Liver (tissue), 9 donors: ENCODE measurements around the gene FSD2. TPM values are rescaled to one million over a fixed set of nuclear protein-coding genes. Genes with fewer than 3 reads are reported as not detected.

Experiments used
- DNase-seq: peaks from one replicate; pipeline ENCODE4 v3.0.0-alpha.2; 2017; ENCODE audit warnings: low spot score
- H3K27ac ChIP-seq, 2 donors: one replicate each; pipeline ENCODE4 v1.7.0; 2013; ENCODE audit warnings: inconsistent platforms in 2 of 2, low read length in 2 of 2, control low read depth in 1 of 2, low read depth in 1 of 2, mild to moderate bottlenecking in 1 of 2
- H3K27me3 ChIP-seq, 4 donors: one replicate each; pipeline versions ENCODE4 v1.6.1 to v1.7.0; 2013; ENCODE audit warnings: low read length in 3 of 4, inconsistent platforms in 1 of 4, mild to moderate bottlenecking in 1 of 4, moderate library complexity in 1 of 4; ENCODE audit not compliant: control insufficient read depth in 4 of 4, insufficient read depth in 4 of 4
- H3K36me3 ChIP-seq, 4 donors: one replicate each; pipeline versions ENCODE4 v1.6.1 to v1.7.0; 2013; ENCODE audit warnings: low read length in 3 of 4, mild to moderate bottlenecking in 3 of 4, low read depth in 1 of 4, moderate library complexity in 1 of 4; ENCODE audit not compliant: control insufficient read depth in 4 of 4, insufficient read depth in 3 of 4
- H3K4me1 ChIP-seq, 4 donors: one replicate each; pipeline versions ENCODE4 v1.6.1 to v1.7.0; 2013; ENCODE audit warnings: low read length in 3 of 4, mild to moderate bottlenecking in 3 of 4, moderate library complexity in 1 of 4; ENCODE audit not compliant: control insufficient read depth in 4 of 4, insufficient read depth in 4 of 4
- H3K4me3 ChIP-seq, 3 donors: one replicate each; pipeline versions ENCODE4 v1.6.1 to v1.7.0; 2013; ENCODE audit warnings: low read length in 3 of 3, control low read depth in 1 of 3, low read depth in 1 of 3, mild to moderate bottlenecking in 1 of 3
- H3K9ac ChIP-seq, 2 donors: one replicate each; pipeline ENCODE4 v1.7.0; 2013; ENCODE audit warnings: low read length in 2 of 2, mild to moderate bottlenecking in 2 of 2, moderate library complexity in 2 of 2, control low read depth in 1 of 2, low read depth in 1 of 2
- H3K9me3 ChIP-seq, 4 donors: one replicate each; pipeline versions ENCODE4 v1.6.1 to v1.7.0; 2013; ENCODE audit warnings: low read length in 3 of 4; ENCODE audit not compliant: control insufficient read depth in 4 of 4
- ATF3 ChIP-seq: IDR thresholded peaks from 2 replicates; pipeline ENCODE4 v1.6.1; 2016; ENCODE audit warnings: antibody characterized with exemption
- CTCF ChIP-seq: fragments of 150-350 bp; IDR thresholded peaks from 2 replicates; pipeline ENCODE4 v1.5.1; 2017; ENCODE audit warnings: improper control_type of control experiment, low read depth, low read length; ENCODE audit not compliant: missing input control
- EGR1 ChIP-seq, 2 donors: IDR thresholded peaks; 2 replicates each; pipeline ENCODE4 v1.6.1; 2016 to 2018; ENCODE audit warnings: antibody characterized with exemption in 2 of 2, low read depth in 2 of 2
- FOXA1 ChIP-seq: IDR thresholded peaks from 2 replicates; pipeline ENCODE4 v1.6.1; 2016; ENCODE audit warnings: antibody characterized with exemption
- FOXA2 ChIP-seq: IDR thresholded peaks from 2 replicates; pipeline ENCODE4 v1.6.1; 2016; ENCODE audit warnings: antibody characterized with exemption
- GABPA ChIP-seq, 2 donors: IDR thresholded peaks in 1 of 2; conservative IDR thresholded peaks in 1 of 2; 2 replicates each; pipeline ENCODE4 v1.6.1; 2016; ENCODE audit warnings: antibody characterized with exemption in 2 of 2, mild to moderate bottlenecking in 1 of 2, moderate library complexity in 1 of 2
- HNF4A ChIP-seq, 2 donors: conservative IDR thresholded peaks; 2 replicates each; pipeline ENCODE4 v1.6.1; 2016; ENCODE audit warnings: antibody characterized with exemption in 2 of 2, mild to moderate bottlenecking in 2 of 2
- HNF4G ChIP-seq: IDR thresholded peaks from 2 replicates; pipeline ENCODE4 v1.6.1; 2016; ENCODE audit warnings: antibody characterized with exemption
- JUND ChIP-seq, 2 donors: IDR thresholded peaks; 2 replicates each; pipeline ENCODE4 v1.6.1; 2016; ENCODE audit warnings: antibody characterized with exemption in 2 of 2
- MAX ChIP-seq: IDR thresholded peaks from 2 replicates; pipeline ENCODE4 v1.6.1; 2016; ENCODE audit warnings: antibody characterized with exemption
- NR2F2 ChIP-seq: IDR thresholded peaks from 2 replicates; pipeline ENCODE4 v1.6.1; 2016; ENCODE audit warnings: antibody characterized with exemption
- RAD21 ChIP-seq, 2 donors: IDR thresholded peaks; 2 replicates each; pipeline ENCODE4 v1.6.1; 2016; ENCODE audit warnings: antibody characterized with exemption in 2 of 2, mild to moderate bottlenecking in 2 of 2
- RXRA ChIP-seq, 2 donors: IDR thresholded peaks; 2 replicates each; pipeline ENCODE4 v1.6.1; 2017 to 2018; ENCODE audit warnings: antibody characterized with exemption in 2 of 2, mild to moderate bottlenecking in 1 of 2
- SP1 ChIP-seq: IDR thresholded peaks from 2 replicates; pipeline ENCODE4 v1.6.1; 2018; ENCODE audit warnings: antibody characterized with exemption, mild to moderate bottlenecking
- TAF1 ChIP-seq: conservative IDR thresholded peaks from 2 replicates; pipeline ENCODE4 v1.6.1; 2016; ENCODE audit warnings: antibody characterized with exemption, mild to moderate bottlenecking
- YY1 ChIP-seq: IDR thresholded peaks from 2 replicates; pipeline ENCODE4 v1.6.1; 2016; ENCODE audit warnings: antibody characterized with exemption, mild to moderate bottlenecking
- ZBTB33 ChIP-seq: IDR thresholded peaks from 2 replicates; pipeline ENCODE4 v1.6.1; 2016; ENCODE audit warnings: antibody characterized with exemption
- WGBS: extraction: QIAGEN DNeasy Blood & Tissue Kit; methylation state at CpG from one replicate; pipeline ENCODE4 v1.1.7; 2013; 5-methylcytosine and 5-hydroxymethylcytosine counted together
- polyA plus RNA-seq, 2 donors: library from polyadenylated mRNA; stranded (reverse) in 1 of 2; unstranded in 1 of 2; fragments of 200-250 nt in 1 of 2; fragments of >200 nt in 1 of 2; fragmentation: Nextera tagmentation in 1 of 2; extraction: Ambion mirVana in 1 of 2; gene quantifications; one replicate each; pipeline versions ENCODE4 v1.2.1 to v1.2.3, GENCODE V29; 2013 to 2015
- total RNA-seq, 2 donors: library from RNA; depleted of rRNA; stranded (reverse); fragments of >200 nt; gene quantifications; one replicate each; pipeline ENCODE4 v1.2.3, GENCODE V29; 2014
- donor health status: healthy.
- donor health status: healthy.
- donor health status: healthy.
- donor health status: healthy.
- donor health status: healthy.

FSD2 gene
- total and polyA plus RNA-seq, 4 donors: under 0.01 to 0.10 (median 0.05) TPM; not detected in 1

GRCh38 chr15:82789491-82789890, 16.4 kb downstream of the FSD2 start:
- Histone ChIP-seq H3K4me3 (no peak overlapping the region), H3K36me3 (no peaks in the 10 kb centered on the region), H3K9me3 (no peaks in the 10 kb centered on the region), H3K9ac (no peak overlapping the region), H3K27me3 (no peaks in the 10 kb centered on the region), H3K27ac (no peak overlapping the region), H3K4me1 (no peaks in the 10 kb centered on the region)
- DNase-seq: no peak
- TF ChIP-seq RAD21 (IDR thresholded peaks at IDR 0.05) (no peak), CTCF (no peak), FOXA2 (no peak), SP1 (no peak), RXRA (IDR thresholded peaks at IDR 0.05) (no peak), HNF4G (no peak), GABPA (IDR thresholded peaks at IDR 0.05 in 1 of 2, conservative IDR thresholded peaks at IDR 0.05 in 1 of 2) (no peak)
- 84% methylated on average over 1 of the region's 1 CpG for whole genome bisulfite sequencing

- no peak overlapping the region for H3K4me3 ChIP-seq
- no peaks in the 10 kb centered on the region for H3K9me3 ChIP-seq
- H3K4me1 ChIP-seq: no peaks in the 10 kb centered on the region
- H3K27me3 ChIP-seq: no peaks in the 10 kb centered on the region
- H3K36me3 ChIP-seq: no peaks in the 10 kb centered on the region
- no peak overlapping the region for H3K9ac ChIP-seq
- WGBS: 91% methylated on average over 2 of the region's 2 CpGs
- DNase-seq: no peak
- no peak overlapping the region for H3K27ac ChIP-seq
- TF ChIP-seq FOXA2: no peak
- TF ChIP-seq NR2F2: no peak
- TF ChIP-seq SP1: no peak
- TF ChIP-seq TAF1: no peak
- no peak for TF ChIP-seq MAX
- no peak for TF ChIP-seq HNF4A (conservative IDR thresholded peaks at IDR 0.05)
- TF ChIP-seq EGR1 (IDR thresholded peaks at IDR 0.05; ENCODE audit: low read depth in 2 of 2): no peak
- TF ChIP-seq YY1: no peak
- TF ChIP-seq RAD21 (IDR thresholded peaks at IDR 0.05): no peak
- TF ChIP-seq GABPA (IDR thresholded peaks at IDR 0.05 in 1 of 2, conservative IDR thresholded peaks at IDR 0.05 in 1 of 2): no peak
- TF ChIP-seq FOXA1: no peak
- no peak for TF ChIP-seq HNF4G
- no peak for TF ChIP-seq CTCF
- TF ChIP-seq ATF3: no peak
- TF ChIP-seq JUND (IDR thresholded peaks at IDR 0.05): no peak
- TF ChIP-seq RXRA (IDR thresholded peaks at IDR 0.05): no peak
- no peak for TF ChIP-seq ZBTB33
These were observed 17.4 kb downstream of the FSD2 start for GRCh38 chr15:82788496-82788895.
